Measurements from ENCODE around the gene FRS3. TPM values are rescaled to one million over a fixed set of nuclear protein-coding genes. Genes with fewer than 3 reads are reported as not detected.

FRS3 gene
- total and polyA plus RNA-seq, 2 donors from 2014 or later, result 5.3 to 7.0 TPM

DNA sequence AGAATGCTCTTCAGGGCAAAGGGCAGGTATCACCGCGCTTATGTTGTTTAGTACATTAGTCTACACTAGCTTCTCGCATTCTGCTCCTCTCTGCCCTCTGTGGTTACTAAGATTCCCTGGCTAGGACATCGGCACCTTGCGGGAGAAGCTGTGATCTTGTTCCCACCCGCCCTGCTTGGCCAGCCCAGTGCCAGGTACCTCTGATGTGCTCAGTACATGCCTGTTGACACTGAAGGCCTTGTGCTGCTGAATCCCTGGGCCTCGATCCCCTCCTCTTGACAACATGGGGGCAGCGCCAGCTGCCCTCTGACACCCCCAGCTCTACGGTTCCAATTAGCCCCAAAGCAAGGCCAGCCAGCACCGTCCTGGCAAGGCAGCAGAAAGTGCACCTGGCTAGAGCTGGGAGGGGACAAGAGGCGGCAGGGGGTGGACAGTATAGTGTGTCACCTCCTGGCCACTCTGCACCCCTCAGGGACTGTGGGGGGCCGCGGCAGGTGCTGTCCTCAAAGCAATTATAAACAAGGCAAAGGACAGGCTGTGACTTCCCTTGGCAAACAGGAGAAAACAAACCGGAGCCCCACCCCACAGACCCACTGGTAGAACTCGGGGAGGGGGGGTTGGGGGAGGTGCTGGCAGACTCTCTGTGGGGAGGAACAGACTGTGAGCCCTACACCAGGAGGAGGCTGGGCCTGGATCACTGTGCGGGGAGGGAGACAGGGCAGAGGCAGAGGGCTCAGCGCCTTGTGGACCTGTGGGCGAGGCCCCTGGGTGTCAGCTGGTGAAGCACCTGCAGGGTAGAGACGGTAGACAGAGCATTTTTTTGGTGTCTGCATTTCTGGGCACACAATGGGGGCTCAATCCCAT, 51.4 kb downstream of the FRS3 start:
- intact Hi-C loops (cut with DNase I), result no loop called here
- DNase-seq, result peak in 1 of 5 donors; percentile 75
- Histone ChIP-seq H3K4me1 (ENCODE audit: control insufficient read depth in 2 of 3, insufficient read depth in 2 of 3, low read depth in 1 of 3, low read length in 3 of 3) (peaks cover 0 to 48% (median 22%) of the 10 kb centered on the region in 3 donors), H3K9me3 (ENCODE audit: control insufficient read depth in 2 of 3, insufficient read depth in 1 of 3, low read length in 3 of 3) (no peaks in the 10 kb centered on the region), H3K4me3 (ENCODE audit: low read length in 3 of 3) (no peak overlapping the region), H3K27me3 (ENCODE audit: control insufficient read depth, insufficient read depth, low read length) (no peaks in the 10 kb centered on the region), H3K9ac (ENCODE audit: low read length in 3 of 3) (peak overlapping the region in 2 of 3 donors; percentile 7 to 55), H3K36me3 (ENCODE audit: control insufficient read depth in 2 of 3, insufficient read depth in 3 of 3, low read length in 3 of 3) (no peaks in the 10 kb centered on the region), H3K27ac (ENCODE audit: low read depth in 2 of 2, low read length in 2 of 2) (peak overlapping the region; percentile 26 to 51)
- TF ChIP-seq, protein P1, sequence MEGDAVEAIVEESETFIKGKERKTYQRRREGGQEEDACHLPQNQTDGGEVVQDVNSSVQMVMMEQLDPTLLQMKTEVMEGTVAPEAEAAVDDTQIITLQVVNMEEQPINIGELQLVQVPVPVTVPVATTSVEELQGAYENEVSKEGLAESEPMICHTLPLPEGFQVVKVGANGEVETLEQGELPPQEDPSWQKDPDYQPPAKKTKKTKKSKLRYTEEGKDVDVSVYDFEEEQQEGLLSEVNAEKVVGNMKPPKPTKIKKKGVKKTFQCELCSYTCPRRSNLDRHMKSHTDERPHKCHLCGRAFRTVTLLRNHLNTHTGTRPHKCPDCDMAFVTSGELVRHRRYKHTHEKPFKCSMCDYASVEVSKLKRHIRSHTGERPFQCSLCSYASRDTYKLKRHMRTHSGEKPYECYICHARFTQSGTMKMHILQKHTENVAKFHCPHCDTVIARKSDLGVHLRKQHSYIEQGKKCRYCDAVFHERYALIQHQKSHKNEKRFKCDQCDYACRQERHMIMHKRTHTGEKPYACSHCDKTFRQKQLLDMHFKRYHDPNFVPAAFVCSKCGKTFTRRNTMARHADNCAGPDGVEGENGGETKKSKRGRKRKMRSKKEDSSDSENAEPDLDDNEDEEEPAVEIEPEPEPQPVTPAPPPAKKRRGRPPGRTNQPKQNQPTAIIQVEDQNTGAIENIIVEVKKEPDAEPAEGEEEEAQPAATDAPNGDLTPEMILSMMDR (IDR thresholded peaks at IDR 0.05; ENCODE audit: borderline replicate concordance, extremely low read depth, insufficient read depth), result no peak
- FAIRE-seq, result no peak

- TF ChIP-seq, protein P1 (IDR thresholded peaks at IDR 0.05; ENCODE audit: borderline replicate concordance, extremely low read depth, insufficient read depth), result no peak
- Histone ChIP-seq H3K4me3 (ENCODE audit: low read length in 3 of 3) (no peak overlapping the region), H3K27me3 (ENCODE audit: control insufficient read depth, insufficient read depth, low read length) (no peaks in the 10 kb centered on the region), H3K36me3 (ENCODE audit: control insufficient read depth in 2 of 3, insufficient read depth in 3 of 3, low read length in 3 of 3) (no peaks in the 10 kb centered on the region), H3K4me1 (ENCODE audit: control insufficient read depth in 2 of 3, insufficient read depth in 2 of 3, low read depth in 1 of 3, low read length in 3 of 3) (peaks cover 0 to 47% (median 16%) of the 10 kb centered on the region in 3 donors), H3K27ac (ENCODE audit: low read depth in 2 of 2, low read length in 2 of 2) (peak overlapping the region; percentile 2 to 13), H3K9ac (ENCODE audit: low read length in 3 of 3) (peak overlapping the region in 1 of 3 donors; percentile 7), H3K9me3 (ENCODE audit: control insufficient read depth in 2 of 3, insufficient read depth in 1 of 3, low read length in 3 of 3) (no peaks in the 10 kb centered on the region)
- DNase-seq (no peak), FAIRE-seq (no peak)
- intact Hi-C loops (cut with DNase I), result no loop called here
Measured at GRCh38 chr6:41727705-41728072, 52.0 kb downstream of the FRS3 start.

DNA sequence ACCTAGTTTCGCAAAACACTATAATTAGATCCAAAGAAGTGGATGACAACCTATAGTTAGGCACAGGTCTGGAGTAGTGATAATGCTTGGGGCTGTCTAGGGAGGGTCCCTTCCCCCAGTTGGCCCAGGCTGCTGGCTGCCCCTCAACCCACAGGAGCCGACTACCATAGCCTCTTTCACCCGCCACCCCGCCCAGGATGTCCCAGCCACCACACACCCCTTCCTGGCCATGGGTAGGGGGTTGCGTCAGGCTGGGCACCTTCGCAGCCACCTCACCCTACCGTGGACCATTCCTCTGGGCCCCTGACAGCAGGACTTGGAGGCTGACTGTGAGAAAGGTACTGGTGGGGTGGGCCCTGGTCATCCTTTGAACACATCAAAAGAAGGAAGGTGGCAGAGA, 52.8 kb downstream of the FRS3 start:
- Histone ChIP-seq H3K9me3 (ENCODE audit: control insufficient read depth in 2 of 3, insufficient read depth in 1 of 3, low read length in 3 of 3) (no peaks in the 10 kb centered on the region), H3K36me3 (ENCODE audit: control insufficient read depth in 2 of 3, insufficient read depth in 3 of 3, low read length in 3 of 3) (no peaks in the 10 kb centered on the region), H3K27me3 (ENCODE audit: control insufficient read depth, insufficient read depth, low read length) (no peaks in the 10 kb centered on the region), H3K27ac (ENCODE audit: low read depth in 2 of 2, low read length in 2 of 2) (peak overlapping the region in 1 of 2 donors; percentile 13), H3K4me1 (ENCODE audit: control insufficient read depth in 2 of 3, insufficient read depth in 2 of 3, low read depth in 1 of 3, low read length in 3 of 3) (peaks cover 0 to 44% (median 12%) of the 10 kb centered on the region in 3 donors), H3K9ac (ENCODE audit: low read length in 3 of 3) (no peak overlapping the region), H3K4me3 (ENCODE audit: low read length in 3 of 3) (no peak overlapping the region)
- FAIRE-seq, result no peak
- DNase-seq, result peak in 1 of 5 donors; percentile 66
- TF ChIP-seq, protein P1 (IDR thresholded peaks at IDR 0.05; ENCODE audit: borderline replicate concordance, extremely low read depth, insufficient read depth), result no peak
- intact Hi-C loops (cut with DNase I), result no loop called here

Measured in kidney (tissue), 14 donors.